HG03558 (cell line): ENCODE results near the gene VCAN.
A peak's percentile ranks its signal among the peaks of the same experiment; 100 is the strongest.

Source experiments
- ATAC-seq: cut with Tn5 transposase; IDR thresholded peaks from one replicate; pipeline ENCODE4 v1.9.1; 2021; ENCODE audit warnings: moderate number of reproducible peaks; ENCODE audit not compliant: unreplicated experiment; ENCODE audit errors: extremely low read depth

VCAN gene

GRCh38 chr5:83493644-83494043, 22.1 kb downstream of the VCAN start:
- no peak for ATAC-seq

DNA sequence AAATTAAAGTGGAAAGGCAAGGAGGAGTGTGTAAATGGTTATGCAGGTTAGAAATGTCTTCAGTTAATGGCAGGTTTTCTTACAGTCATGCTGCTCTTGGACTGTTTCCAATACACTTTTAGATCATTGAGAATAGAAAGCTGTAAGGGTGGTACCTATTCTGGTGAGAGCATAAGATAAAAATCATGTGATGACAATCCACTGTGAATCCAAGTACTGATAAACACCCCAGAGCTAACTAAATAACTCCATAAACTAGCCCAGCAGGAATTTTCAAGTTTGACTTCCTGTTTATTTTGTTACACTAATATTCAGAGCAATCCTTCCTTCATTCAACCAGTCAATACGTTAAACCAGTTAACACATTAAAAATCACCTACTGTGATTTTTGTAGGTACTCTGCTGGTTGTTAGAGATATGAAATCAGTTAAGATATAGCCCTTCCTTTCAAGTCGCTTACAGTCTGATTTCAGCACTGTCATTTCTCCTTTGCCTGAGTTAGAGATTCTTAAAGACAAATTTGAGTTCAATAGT, 22.6 kb downstream of the VCAN start:
- ATAC-seq, result no peak

- ATAC-seq, result no peak
Observed at GRCh38 chr5:83494666-83495065, 23.1 kb downstream of the VCAN start.

DNA sequence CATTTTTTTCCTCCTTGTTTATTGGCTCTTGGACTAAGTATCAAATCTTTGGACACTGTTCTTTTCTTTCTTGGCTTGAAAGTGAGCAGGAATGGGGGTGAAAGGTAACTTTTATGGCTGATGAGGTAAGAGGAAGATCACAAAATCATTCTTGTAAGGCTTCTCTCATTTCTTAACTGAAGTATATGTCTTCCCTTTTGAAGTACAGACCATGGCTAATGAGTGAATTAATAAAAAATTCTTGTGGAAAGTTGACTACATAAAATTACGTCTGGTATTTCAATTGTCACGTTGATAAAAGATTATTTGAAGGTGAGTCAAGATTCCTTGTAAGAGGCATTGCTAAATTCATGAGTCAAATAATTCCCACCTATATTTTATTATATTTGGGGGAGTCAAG, 25.1 kb downstream of the VCAN start:
- no peak for ATAC-seq

DNA sequence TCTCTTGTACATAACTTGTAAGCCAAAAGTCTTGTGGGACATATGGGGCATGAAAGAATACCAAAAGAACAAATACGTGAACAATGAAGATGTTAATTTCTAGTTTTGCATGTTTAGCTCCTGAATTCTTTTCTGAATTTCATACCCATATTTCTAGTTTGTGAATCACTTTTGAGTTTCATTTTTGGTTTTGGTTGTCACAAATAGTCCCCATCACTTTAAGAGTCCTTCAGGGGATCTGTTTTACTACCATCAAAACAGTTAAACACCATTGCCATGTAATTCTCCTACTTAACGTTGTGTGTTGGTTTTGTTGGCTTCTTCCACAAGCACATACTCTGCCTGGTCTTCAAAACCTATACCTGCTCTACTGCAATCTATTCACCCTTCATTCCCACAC, 27.0 kb downstream of the VCAN start:
- no peak for ATAC-seq

DNA sequence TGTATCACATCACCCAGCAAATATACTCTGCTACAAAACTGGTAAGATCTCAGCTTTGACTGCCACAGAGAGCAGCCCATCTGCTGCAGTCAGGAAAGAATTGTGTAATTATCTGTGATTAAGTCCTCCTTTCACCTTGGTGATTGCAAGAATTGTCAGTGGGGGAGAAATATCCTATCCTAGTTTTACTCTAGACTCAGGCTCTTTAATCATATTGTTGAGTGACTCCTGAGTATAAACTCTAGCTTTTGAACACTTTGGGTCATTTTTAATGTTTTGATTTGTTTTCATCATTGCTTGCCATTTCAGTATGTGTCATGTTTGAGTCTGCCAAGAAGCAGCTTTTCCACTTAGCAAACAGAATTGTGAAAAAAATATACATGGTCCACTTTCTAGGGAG, 32.1 kb downstream of the VCAN start:
- ATAC-seq, result no peak

- no peak for ATAC-seq
Observed at GRCh38 chr5:83507431-83507830, 35.9 kb downstream of the VCAN start.

DNA sequence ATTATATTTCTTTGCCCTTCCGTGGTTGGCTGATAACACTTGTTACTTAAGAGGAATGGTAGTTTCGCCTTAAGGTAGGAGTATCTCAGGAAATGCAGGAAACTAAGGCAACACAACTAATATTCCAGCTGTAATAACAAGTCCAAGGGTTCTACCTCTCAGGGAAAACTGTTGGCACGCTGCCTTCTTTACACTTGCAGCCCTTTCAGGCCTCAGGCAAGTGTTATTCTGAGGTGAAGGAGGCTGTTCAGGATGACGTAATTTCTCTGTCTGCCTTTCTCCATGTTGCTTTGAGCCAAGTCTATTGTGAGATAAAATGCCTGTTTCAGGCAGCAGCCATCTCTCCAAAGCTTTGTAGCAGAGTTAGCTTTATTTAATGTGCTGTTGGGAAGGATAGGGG, 38.0 kb downstream of the VCAN start:
- ATAC-seq, result no peak

GRCh38 chr5:83510260-83510659, 38.7 kb downstream of the VCAN start:
- ATAC-seq, result peak; percentile 95

GRCh38 chr5:83512061-83512745, 40.7 kb downstream of the VCAN start:
- no peak for ATAC-seq

GRCh38 chr5:83513081-83513480, 41.5 kb downstream of the VCAN start:
- ATAC-seq, result no peak

DNA sequence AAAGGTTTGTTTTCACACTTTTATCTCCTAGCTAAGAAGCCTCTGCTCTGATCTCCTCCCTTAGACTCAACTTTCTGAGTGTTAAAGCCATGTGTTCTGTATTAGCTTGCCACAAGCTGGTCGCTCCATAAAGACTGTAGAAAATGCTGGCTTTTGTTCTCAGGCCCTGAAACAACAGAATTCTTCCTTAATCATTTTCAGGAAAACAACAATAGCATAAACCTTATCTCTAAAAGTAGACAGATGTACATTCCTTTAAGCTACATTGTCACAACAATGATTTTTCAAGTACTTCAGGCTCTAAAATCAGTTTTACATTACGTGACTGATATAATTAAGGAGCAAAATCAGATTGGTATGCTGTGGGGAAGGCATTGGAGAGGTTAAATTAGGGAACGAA, 41.9 kb downstream of the VCAN start:
- no peak for ATAC-seq

DNA sequence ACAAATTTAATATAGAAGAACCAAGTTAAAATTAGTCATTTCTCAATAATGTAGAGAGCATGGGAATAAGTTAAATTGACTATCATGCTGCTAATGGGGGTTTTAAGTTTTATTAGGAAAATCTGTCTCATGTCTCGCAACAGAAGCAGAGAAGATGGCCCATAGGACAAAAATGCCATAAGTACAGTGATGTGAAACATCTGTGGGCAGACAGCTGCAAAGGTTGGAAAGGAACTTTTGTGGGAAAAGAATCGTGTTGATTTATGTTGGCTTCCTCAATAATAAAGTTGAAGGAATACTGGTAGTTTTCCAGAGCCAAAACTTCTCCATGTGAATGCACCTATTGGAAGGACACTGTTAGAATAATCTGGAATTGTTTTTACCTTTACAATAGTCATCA, 44.8 kb downstream of the VCAN start:
- ATAC-seq, result no peak

DNA sequence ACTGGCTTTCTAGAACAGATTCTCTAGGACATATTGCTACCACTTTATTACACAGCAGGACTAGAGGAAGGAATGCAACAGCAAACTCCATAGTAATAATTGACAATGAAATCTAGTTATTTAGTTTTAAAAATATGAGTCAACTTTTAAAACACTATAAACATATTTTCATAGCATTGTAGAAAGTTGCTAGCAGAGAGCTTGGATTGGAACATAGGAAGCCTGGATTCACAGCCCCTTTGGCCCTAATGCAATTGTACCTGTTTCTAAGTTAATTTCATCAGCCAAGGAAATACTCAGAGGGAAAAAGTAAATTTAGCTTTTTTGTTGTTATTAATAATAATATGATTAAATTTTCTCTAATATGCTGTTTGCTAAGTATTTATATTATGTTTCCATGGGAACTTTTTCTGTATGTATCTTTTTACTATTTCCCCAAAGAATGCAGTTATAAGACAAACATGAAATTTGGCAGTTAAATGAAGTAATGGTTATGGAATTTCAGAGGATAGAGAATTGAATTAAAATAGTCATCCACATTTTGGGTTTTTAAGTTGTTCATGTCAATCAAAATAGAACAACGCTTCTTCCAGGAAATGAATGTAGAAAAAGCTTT, 45.6 kb downstream of the VCAN start:
- ATAC-seq, result no peak

- no peak for ATAC-seq
Observed at GRCh38 chr5:83517688-83518085, 46.1 kb downstream of the VCAN start.

- no peak for ATAC-seq
Observed at GRCh38 chr5:83518319-83519061, 46.9 kb downstream of the VCAN start.

GRCh38 chr5:83522446-83522845, 50.9 kb downstream of the VCAN start:
- ATAC-seq, result no peak

DNA sequence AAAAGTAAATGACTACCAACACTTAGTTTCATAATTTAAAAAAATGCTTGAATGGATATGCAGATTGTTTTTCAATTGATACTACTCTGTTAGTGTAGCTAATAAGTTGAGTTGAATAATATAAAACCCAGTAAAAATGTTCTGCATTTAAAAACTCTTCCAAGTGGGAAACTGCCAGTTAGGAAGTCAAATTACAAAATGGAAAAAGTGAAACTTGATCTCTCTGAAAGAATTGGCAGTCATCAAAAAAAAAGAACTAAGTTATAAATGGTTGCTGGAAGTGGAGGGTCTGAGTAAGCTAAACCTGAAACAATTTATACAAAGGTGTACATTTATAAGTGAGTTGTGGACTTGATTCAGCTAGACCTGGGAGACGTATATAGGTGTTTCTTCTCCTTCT, 52.4 kb downstream of the VCAN start:
- no peak for ATAC-seq

- ATAC-seq, result no peak
Observed at GRCh38 chr5:83524345-83524744, 52.8 kb downstream of the VCAN start.

DNA sequence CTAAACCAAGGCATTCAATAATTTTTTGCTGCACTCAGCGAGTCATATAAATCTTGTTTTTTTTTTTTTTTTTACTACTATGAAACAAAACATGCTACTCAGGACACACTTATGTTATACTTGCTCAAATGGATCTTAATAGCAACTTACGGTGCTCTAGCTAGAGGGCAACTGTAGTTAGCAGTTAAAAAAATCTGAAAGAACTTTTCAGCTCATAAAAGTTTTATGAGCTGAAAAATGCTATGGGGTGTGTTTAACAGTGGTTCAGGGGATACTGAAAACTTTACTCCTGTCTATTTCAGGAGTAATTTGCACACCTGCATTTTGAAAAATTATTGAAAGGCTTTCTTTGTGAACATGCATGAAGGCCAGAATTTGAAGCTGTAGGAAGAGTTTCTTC, 53.4 kb downstream of the VCAN start:
- ATAC-seq, result no peak

DNA sequence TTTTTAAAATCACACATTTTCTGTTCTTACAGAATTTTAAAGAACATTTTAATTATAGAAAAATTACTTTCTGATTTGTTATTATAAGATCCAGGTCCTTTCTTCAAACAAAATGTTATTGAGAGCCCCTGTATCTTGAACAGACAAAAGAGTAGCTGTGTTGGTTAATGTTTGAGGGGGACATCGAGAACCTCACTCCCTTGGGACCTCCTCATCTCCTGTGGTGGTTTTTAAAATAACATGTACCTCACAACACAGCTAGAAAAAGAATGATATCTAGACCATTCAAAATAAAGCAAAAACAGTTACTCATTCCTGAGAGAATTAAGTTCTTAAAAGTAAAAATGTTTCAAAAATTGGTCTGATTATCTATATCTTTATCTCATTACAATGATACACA, 54.7 kb downstream of the VCAN start:
- no peak for ATAC-seq
